ENCODE data around the gene TRIM27.

TRIM27 gene

DNA sequence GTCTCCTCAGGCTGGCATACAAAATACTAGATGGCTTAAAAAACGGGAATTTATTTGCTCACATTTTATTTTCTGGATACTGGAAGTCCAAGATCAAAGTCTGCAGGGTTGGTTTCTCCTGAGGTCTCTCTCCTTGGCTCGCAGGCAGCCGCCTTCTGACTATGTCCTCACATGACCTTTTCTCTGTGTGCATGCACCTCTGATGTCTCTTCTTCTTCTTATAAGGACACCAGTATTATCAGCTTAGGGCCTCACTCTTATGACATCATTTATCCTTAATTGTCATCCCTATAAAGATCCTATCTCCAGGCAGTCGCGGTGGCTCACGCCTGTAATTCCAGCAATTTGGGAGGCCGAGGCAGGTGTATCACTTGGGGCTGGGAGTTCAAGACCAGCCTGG is 9.3 kb upstream of the TRIM27 start:
- TF ChIP-seq, protein P1, sequence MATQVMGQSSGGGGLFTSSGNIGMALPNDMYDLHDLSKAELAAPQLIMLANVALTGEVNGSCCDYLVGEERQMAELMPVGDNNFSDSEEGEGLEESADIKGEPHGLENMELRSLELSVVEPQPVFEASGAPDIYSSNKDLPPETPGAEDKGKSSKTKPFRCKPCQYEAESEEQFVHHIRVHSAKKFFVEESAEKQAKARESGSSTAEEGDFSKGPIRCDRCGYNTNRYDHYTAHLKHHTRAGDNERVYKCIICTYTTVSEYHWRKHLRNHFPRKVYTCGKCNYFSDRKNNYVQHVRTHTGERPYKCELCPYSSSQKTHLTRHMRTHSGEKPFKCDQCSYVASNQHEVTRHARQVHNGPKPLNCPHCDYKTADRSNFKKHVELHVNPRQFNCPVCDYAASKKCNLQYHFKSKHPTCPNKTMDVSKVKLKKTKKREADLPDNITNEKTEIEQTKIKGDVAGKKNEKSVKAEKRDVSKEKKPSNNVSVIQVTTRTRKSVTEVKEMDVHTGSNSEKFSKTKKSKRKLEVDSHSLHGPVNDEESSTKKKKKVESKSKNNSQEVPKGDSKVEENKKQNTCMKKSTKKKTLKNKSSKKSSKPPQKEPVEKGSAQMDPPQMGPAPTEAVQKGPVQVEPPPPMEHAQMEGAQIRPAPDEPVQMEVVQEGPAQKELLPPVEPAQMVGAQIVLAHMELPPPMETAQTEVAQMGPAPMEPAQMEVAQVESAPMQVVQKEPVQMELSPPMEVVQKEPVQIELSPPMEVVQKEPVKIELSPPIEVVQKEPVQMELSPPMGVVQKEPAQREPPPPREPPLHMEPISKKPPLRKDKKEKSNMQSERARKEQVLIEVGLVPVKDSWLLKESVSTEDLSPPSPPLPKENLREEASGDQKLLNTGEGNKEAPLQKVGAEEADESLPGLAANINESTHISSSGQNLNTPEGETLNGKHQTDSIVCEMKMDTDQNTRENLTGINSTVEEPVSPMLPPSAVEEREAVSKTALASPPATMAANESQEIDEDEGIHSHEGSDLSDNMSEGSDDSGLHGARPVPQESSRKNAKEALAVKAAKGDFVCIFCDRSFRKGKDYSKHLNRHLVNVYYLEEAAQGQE (IDR thresholded peaks at IDR 0.05; ENCODE audit: insufficient read depth in 1 of 2, low read depth in 2 of 2, low read length in 2 of 2): no peak
- no peak for TF ChIP-seq TAF1 (IDR thresholded peaks at IDR 0.05; ENCODE audit: borderline replicate concordance, insufficient read depth, low read length)
- no peak for TF ChIP-seq FOXP2 (optimal IDR thresholded peaks at IDR 0.05; ENCODE audit: borderline replicate concordance, extremely low read depth, extremely low read length, insufficient read depth)

DNA sequence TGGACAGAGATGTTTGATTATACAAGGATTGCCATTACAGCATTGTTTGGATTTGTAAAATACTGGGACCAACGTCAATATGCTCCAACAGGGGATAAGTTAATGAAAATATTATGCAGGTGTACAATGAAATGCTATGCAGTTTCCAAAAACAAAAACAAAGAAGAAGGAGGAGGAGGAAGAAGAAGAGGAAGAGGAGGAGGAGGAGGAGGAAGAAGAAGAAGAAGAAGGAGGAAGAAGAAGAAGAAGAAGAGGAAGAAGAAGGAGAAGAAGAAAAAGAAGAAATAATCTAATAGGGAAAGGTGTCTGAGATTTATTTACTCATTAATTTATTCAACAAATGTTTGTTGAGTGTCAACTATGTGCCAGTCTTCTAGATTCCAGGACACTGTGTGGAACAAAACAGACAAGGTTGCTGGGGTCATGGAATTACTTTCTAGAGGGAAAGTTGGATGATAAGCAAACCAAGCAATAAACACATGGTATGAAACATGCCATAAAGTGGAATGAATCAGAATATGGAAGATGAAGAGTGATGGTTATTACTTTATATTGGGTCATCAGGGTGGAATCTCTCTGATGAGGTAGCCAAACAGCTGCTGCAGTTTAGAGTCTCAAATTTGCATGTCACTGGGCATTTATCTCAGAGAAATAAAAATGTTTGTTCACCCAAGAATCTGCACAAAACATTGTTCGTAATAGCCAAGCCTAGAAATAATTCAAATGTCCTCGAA is 6.3 kb upstream of the TRIM27 start:
- TF ChIP-seq SIN3A (IDR thresholded peaks at IDR 0.05; ENCODE audit: borderline replicate concordance, insufficient read depth, low read length): no peak
- no peak for TF ChIP-seq POLR2AphosphoS5 (IDR thresholded peaks at IDR 0.05; ENCODE audit: low read depth, low read length)
- no peak for TF ChIP-seq TAF1 (IDR thresholded peaks at IDR 0.05; ENCODE audit: borderline replicate concordance, insufficient read depth, low read length)
- TF ChIP-seq, protein P1 (IDR thresholded peaks at IDR 0.05; ENCODE audit: insufficient read depth in 1 of 2, low read depth in 2 of 2, low read length in 2 of 2): no peak
- no peak for TF ChIP-seq FOXP2 (optimal IDR thresholded peaks at IDR 0.05; ENCODE audit: borderline replicate concordance, extremely low read depth, extremely low read length, insufficient read depth)

DNA sequence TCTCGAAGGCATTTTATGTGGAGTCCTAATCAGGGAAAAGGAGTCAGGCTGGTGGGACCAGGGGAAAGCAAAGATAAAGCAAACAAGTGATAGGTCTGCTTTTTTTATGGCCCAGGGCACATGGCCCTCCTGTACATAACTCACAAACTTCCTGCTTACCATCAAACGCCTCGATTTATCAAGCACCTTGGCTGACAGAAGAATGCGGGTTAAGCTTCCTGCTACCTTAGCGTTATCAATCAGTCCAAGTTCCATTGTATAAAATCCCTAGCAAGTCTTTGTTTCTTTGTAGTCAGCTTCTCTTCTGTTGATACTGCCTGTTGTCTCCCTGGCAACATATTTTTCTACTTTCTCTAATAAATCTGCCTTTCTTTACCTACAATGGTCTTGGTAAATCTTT is 4.1 kb upstream of the TRIM27 start:
- TF ChIP-seq POLR2AphosphoS5 (IDR thresholded peaks at IDR 0.05; ENCODE audit: low read depth, low read length) (no peak), SIN3A (IDR thresholded peaks at IDR 0.05; ENCODE audit: borderline replicate concordance, insufficient read depth, low read length) (no peak), FOXP2 (optimal IDR thresholded peaks at IDR 0.05; ENCODE audit: borderline replicate concordance, extremely low read depth, extremely low read length, insufficient read depth) (no peak), TAF1 (IDR thresholded peaks at IDR 0.05; ENCODE audit: borderline replicate concordance, insufficient read depth, low read length) (no peak)
- TF ChIP-seq, protein P1 (IDR thresholded peaks at IDR 0.05; ENCODE audit: insufficient read depth in 1 of 2, low read depth in 2 of 2, low read length in 2 of 2): no peak

DNA sequence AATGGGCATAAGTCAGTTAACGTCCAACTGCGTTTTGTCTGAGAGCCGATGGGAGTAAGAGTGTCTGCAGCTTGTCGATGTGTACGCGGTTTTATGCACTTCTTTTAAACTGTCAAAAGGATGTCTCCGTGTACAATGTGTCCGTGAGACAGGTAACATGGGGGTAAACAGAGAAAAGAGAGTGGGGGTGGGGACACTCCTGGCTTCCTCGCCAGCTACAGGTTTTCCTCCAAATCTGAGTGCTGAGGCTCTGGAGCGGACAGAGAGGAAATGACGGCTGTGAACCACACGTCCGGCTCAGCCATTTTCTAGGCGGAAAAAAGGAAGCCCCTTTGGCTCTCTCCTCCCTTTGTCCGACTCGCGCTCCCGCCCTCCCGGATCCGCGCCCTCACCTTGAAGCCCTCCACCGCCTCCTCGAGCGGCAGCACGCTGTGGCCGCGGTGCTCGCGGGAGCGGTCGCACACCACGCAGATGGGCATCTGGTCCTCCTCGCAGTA is 916 bp downstream of the TRIM27 start:
- TF ChIP-seq POLR2AphosphoS5 (IDR thresholded peaks at IDR 0.05; ENCODE audit: low read depth, low read length) (no peak), SIN3A (IDR thresholded peaks at IDR 0.05; ENCODE audit: borderline replicate concordance, insufficient read depth, low read length) (0 out of 2 replicates have a peak, but pooled peaks have one; percentile 14)

DNA sequence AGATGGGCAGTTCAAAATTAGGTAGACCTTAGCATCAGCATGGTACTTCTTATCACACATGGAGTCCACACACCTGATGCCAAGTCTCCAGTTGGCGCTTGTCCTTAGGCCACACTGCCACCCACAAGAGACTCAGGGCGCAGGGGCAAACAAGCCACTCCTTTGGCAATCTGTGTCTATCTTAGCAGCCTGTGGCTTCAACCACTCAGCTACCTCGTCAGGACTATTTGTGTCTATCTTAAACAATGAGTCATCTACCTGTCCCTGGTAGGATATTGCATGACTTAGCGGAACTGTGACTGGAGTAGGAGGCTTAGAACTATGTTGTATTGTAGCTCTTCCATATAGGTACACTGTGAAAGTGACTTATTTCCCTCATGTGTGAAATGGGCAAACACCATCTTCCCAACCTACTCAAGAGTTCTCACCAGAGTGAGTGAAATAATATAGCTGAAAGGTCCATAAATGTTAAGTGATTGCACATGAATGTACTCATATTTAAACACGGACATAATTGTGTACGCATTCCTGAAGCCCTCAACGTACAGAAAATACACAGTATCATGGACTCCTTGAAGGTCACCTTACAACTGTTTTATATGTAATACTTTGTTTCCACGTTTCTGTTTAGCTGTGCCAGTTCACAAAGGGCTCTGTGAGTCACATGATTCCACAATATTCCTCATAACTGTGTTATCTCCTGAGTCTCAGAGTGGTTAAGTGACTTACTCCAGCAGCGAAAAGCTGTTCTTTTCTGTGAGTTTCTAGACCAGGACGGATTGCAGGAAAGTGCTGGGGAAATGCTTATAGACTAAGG is 1.6 kb downstream of the TRIM27 start:
- TF ChIP-seq, protein P1 (IDR thresholded peaks at IDR 0.05; ENCODE audit: insufficient read depth in 1 of 2, low read depth in 2 of 2, low read length in 2 of 2): no peak
- no peak for TF ChIP-seq SIN3A (IDR thresholded peaks at IDR 0.05; ENCODE audit: borderline replicate concordance, insufficient read depth, low read length)
- no peak for TF ChIP-seq FOXP2 (optimal IDR thresholded peaks at IDR 0.05; ENCODE audit: borderline replicate concordance, extremely low read depth, extremely low read length, insufficient read depth)
- no peak for TF ChIP-seq POLR2AphosphoS5 (IDR thresholded peaks at IDR 0.05; ENCODE audit: low read depth, low read length)
- TF ChIP-seq TAF1 (IDR thresholded peaks at IDR 0.05; ENCODE audit: borderline replicate concordance, insufficient read depth, low read length): no peak
